Sigmoid colon (tissue), 4 donors: ENCODE measurements around the gene PAF1.

Source experiments
- CTCF ChIP-seq, 4 experiments: fragments of 450-650 bp in 3 of 4; fragments of 200-600 bp in 1 of 4; IDR thresholded peaks; one replicate each; pipeline ENCODE4 v1.5.1; 2016 to 2019; ENCODE audit warnings: antibody characterized with exemption in 4 of 4, mild to moderate bottlenecking in 3 of 4, moderate library complexity in 2 of 4
- POLR2A ChIP-seq, 2 donors: fragments of 450-650 bp; IDR thresholded peaks; one replicate each; pipeline ENCODE4 v1.6.1; 2016; ENCODE audit warnings: antibody characterized with exemption in 2 of 2, mild to moderate bottlenecking in 2 of 2, moderate library complexity in 2 of 2
- POLR2AphosphoS5 ChIP-seq, 4 donors: sonication (generic); formaldehyde crosslinking; IDR thresholded peaks; one replicate each; pipeline ENCODE4 v1.6.1; 2017; ENCODE audit warnings: antibody characterized with exemption in 4 of 4

- TF ChIP-seq POLR2AphosphoS5 (IDR thresholded peaks at IDR 0.05) (peak in 1 of 4 donors; percentile 49), CTCF (IDR thresholded peaks at IDR 0.05) (peak in 3 of 4 experiments; percentile 81 to 99 (median 94)), POLR2A (IDR thresholded peaks at IDR 0.05) (no peak)
These were observed 20.9 kb upstream of the PAF1 start for GRCh38 chr19:39411832-39412099.
